ENCODE data around the gene PPM1L. TPM values are rescaled to one million over a fixed set of nuclear protein-coding genes. Genes with fewer than 3 reads are reported as not detected.
A peak's percentile ranks its signal among the peaks of the same experiment; 100 is the strongest.

Gene PPM1L
- total and polyA plus RNA-seq, 10 of the 15 experiments (the other 5 are each of a cell fraction or from before 2014, with no cell fraction given), result under 0.01 to 0.33 (median 0.06) TPM; not detected in 1

DNA sequence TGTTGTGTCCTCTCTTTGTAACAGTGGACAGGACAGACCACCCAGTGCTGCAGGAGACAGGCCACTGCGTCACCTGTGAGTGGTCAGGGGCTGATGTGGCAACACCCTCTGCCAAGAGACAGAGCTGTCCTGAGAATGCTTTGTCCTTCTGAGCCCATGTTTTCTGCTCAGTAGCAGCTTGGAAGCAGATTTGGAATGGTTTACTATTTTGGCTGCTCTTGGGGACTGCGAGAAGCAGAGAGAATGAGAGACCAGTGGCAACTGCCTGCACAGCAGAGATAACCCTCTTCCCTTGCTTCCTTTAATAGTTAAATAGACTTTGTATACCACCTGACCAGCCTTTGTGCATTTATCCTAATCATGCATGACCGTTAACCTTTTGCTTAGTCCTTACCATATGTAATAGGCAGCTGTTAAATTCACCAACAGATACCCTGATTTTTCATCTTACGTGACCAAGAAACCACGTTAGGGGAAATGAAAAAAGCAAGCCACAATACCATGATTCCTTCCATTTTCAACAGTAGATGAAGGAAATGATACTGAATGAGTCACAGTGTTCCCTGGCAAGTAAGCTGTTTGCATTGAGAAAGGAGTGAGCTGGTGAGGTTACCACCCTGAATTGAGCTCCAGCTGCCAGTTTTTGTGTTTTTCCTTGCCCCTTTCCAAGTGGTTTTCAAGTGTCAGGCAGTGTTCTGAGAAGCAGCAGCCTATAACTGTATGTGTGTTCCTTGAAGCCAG lies 313.6 kb downstream of the PPM1L start (continued):
- TF ChIP-seq BHLHE40 (IDR thresholded peaks at IDR 0.05; ENCODE audit: borderline replicate concordance in 1 of 2, low read depth in 2 of 2, low read length in 1 of 2) (peak; percentile 50 to 69; a peak in 2 of 4 replicates), PAX8 (IDR thresholded peaks at IDR 0.05) (no peak), GATAD2B (conservative IDR thresholded peaks at IDR 0.05; ENCODE audit: low read depth) (peak; percentile 46; the same call in 1 of the 2 replicates), ATF7 (IDR thresholded peaks at IDR 0.05; ENCODE audit: low read depth) (peak; percentile 84), TCF7 (IDR thresholded peaks at IDR 0.05; ENCODE audit: borderline replicate concordance) (no peak; the same call in 1 of the 2 replicates), YY1 (IDR thresholded peaks at IDR 0.05; ENCODE audit: low read depth, low read length) (no peak), ZNF24 (IDR thresholded peaks at IDR 0.05) (0 out of 2 replicates have a peak, but pooled peaks have one; percentile 14), POLR2AphosphoS2 (IDR thresholded peaks at IDR 0.05; ENCODE audit: low read depth, low read length) (no peak), IRF3 (IDR thresholded peaks at IDR 0.05) (no peak), MTA2 (IDR thresholded peaks at IDR 0.05; ENCODE audit: low read depth) (peak; percentile 86), NFIC (IDR thresholded peaks at IDR 0.05; ENCODE audit: low read depth, low read length) (peak; percentile 86), CREB1 (IDR thresholded peaks at IDR 0.05; ENCODE audit: low read depth) (0 out of 2 replicates have a peak, but pooled peaks have one; percentile 29), NR2F1 (conservative IDR thresholded peaks at IDR 0.05) (peak; percentile 81), ZNF207 (IDR thresholded peaks at IDR 0.05; ENCODE audit: borderline replicate concordance) (no peak), MXI1 (IDR thresholded peaks at IDR 0.05; ENCODE audit: low read depth, low read length) (no peak), IRF4 (IDR thresholded peaks at IDR 0.05; ENCODE audit: low read depth, low read length) (peak; percentile 74; the same call in 1 of the 2 replicates), POU2F2 (IDR thresholded peaks at IDR 0.05; ENCODE audit: borderline replicate concordance, low read depth, low read length) (peak; percentile 53; the same call in 1 of the 3 replicates), CHD2 (IDR thresholded peaks at IDR 0.05; ENCODE audit: borderline replicate concordance, low read depth, low read length) (peak; percentile 52; the same call in 1 of the 2 replicates), FOS (IDR thresholded peaks at IDR 0.05; ENCODE audit: borderline replicate concordance, extremely low read depth, insufficient read length) (no peak), SPI1 (IDR thresholded peaks at IDR 0.05; ENCODE audit: borderline replicate concordance, insufficient read depth, low read depth, low read length) (peak; percentile 95), SREBF1 (IDR thresholded peaks at IDR 0.05; ENCODE audit: low read length) (no peak), CBX5 (IDR thresholded peaks at IDR 0.05; ENCODE audit: low read depth) (0 out of 2 replicates have a peak, but pooled peaks have one; percentile 67)
- TF ChIP-seq, protein P1, sequence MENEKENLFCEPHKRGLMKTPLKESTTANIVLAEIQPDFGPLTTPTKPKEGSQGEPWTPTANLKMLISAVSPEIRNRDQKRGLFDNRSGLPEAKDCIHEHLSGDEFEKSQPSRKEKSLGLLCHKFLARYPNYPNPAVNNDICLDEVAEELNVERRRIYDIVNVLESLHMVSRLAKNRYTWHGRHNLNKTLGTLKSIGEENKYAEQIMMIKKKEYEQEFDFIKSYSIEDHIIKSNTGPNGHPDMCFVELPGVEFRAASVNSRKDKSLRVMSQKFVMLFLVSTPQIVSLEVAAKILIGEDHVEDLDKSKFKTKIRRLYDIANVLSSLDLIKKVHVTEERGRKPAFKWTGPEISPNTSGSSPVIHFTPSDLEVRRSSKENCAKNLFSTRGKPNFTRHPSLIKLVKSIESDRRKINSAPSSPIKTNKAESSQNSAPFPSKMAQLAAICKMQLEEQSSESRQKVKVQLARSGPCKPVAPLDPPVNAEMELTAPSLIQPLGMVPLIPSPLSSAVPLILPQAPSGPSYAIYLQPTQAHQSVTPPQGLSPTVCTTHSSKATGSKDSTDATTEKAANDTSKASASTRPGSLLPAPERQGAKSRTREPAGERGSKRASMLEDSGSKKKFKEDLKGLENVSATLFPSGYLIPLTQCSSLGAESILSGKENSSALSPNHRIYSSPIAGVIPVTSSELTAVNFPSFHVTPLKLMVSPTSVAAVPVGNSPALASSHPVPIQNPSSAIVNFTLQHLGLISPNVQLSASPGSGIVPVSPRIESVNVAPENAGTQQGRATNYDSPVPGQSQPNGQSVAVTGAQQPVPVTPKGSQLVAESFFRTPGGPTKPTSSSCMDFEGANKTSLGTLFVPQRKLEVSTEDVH (IDR thresholded peaks at IDR 0.05; ENCODE audit: low read depth, partially characterized antibody), result no peak
- TF ChIP-seq, protein P2, sequence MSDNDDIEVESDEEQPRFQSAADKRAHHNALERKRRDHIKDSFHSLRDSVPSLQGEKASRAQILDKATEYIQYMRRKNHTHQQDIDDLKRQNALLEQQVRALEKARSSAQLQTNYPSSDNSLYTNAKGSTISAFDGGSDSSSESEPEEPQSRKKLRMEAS (IDR thresholded peaks at IDR 0.05; ENCODE audit: low read depth, low read length), result no peak

All from GM12878 (cell line).